Effector memory CD4-positive, alpha-beta T cell (primary cell): ENCODE measurements around the gene CDC42EP3.
A peak's percentile ranks its signal among the peaks of the same experiment; 100 is the strongest.

ENCODE experiments used
- DNase-seq, 3 donors: peaks; one replicate each; pipeline ENCODE4 v3.0.0-alpha.2; 2020
- H3K27ac ChIP-seq: 2 replicates; pipeline ENCODE4 v1.7.0; 2013; ENCODE audit warnings: mild to moderate bottlenecking, low read length, moderate library complexity; ENCODE audit not compliant: insufficient read depth, poor library complexity, severe bottlenecking
- H3K27me3 ChIP-seq: replicated peaks from 2 replicates; pipeline ENCODE4 v1.7.0; 2013; ENCODE audit warnings: mild to moderate bottlenecking, low read length; ENCODE audit not compliant: insufficient read depth, control insufficient read depth, poor library complexity, severe bottlenecking
- H3K36me3 ChIP-seq: 2 replicates; pipeline ENCODE4 v1.7.0; 2013; ENCODE audit warnings: mild to moderate bottlenecking, low read length, moderate library complexity; ENCODE audit not compliant: control insufficient read depth, insufficient read depth
- H3K4me1 ChIP-seq: 2 replicates; pipeline ENCODE4 v1.7.0; 2013; ENCODE audit warnings: low read length, mild to moderate bottlenecking; ENCODE audit not compliant: control insufficient read depth, insufficient read depth, poor library complexity, severe bottlenecking
- H3K4me3 ChIP-seq: 2 replicates; pipeline ENCODE4 v1.7.0; 2013; ENCODE audit warnings: low read length, low read depth, mild to moderate bottlenecking; ENCODE audit not compliant: insufficient read depth, poor library complexity, severe bottlenecking
- H3K9me3 ChIP-seq: 2 replicates; pipeline ENCODE4 v1.7.0; 2013; ENCODE audit warnings: mild to moderate bottlenecking, low read length, moderate library complexity; ENCODE audit not compliant: control insufficient read depth
- total RNA-seq, 3 donors: gene quantifications; one replicate each; lab custom pipeline; 2026; lab: John Stamatoyannopoulos, UW

The CDC42EP3 gene
- 80.7 to 114 (median 107) reads per million in 3 donors for total RNA-seq

GRCh38 chr2:37671009-37671815 is at the start of gene CDC42EP3:
Gene CDC42EP3, minus strand, starts transcription at chr2:37671642. Its CDS starts 25,055 bp downstream, at chr2:37646587.
- Histone ChIP-seq H3K27me3 (no peaks in the 10 kb centered on the region), H3K36me3 (no peaks in the 10 kb centered on the region), H3K9me3 (no peaks in the 10 kb centered on the region), H3K27ac (peak within 1 kb of the TSS; percentile 83), H3K4me1 (peaks cover 31% of the 10 kb centered on the region), H3K4me3 (peak within 1 kb of the TSS; percentile 90)
- DNase-seq: peak; percentile 59 to 66 (median 62)

- Histone ChIP-seq H3K4me3 (no peak overlapping the region), H3K9me3 (no peaks in the 10 kb centered on the region), H3K27me3 (no peaks in the 10 kb centered on the region), H3K36me3 (no peaks in the 10 kb centered on the region), H3K4me1 (no peaks in the 10 kb centered on the region), H3K27ac (no peak overlapping the region)
- DNase-seq: no peak
These were observed 49.7 kb upstream of the CDC42EP3 start for GRCh38 chr2:37721201-37721560.

- Histone ChIP-seq H3K36me3 (no peaks in the 10 kb centered on the region), H3K27me3 (no peaks in the 10 kb centered on the region), H3K9me3 (no peaks in the 10 kb centered on the region), H3K27ac (no peak overlapping the region), H3K4me1 (no peaks in the 10 kb centered on the region), H3K4me3 (no peak overlapping the region)
- no peak for DNase-seq
These were observed 49.2 kb upstream of the CDC42EP3 start for GRCh38 chr2:37720533-37721200.

GRCh38 chr2:37718515-37719161 is 47.2 kb upstream of the CDC42EP3 start:
- no peak for DNase-seq
- no peak overlapping the region for H3K27ac ChIP-seq
- no peaks in the 10 kb centered on the region for H3K36me3 ChIP-seq
- H3K27me3 ChIP-seq: no peaks in the 10 kb centered on the region
- no peaks in the 10 kb centered on the region for H3K9me3 ChIP-seq
- no peaks in the 10 kb centered on the region for H3K4me1 ChIP-seq
- H3K4me3 ChIP-seq: no peak overlapping the region

GRCh38 chr2:37713258-37713700 is 41.8 kb upstream of the CDC42EP3 start:
- no peak for DNase-seq
- no peaks in the 10 kb centered on the region for H3K27me3 ChIP-seq
- H3K9me3 ChIP-seq: no peaks in the 10 kb centered on the region
- H3K4me3 ChIP-seq: no peak overlapping the region
- H3K27ac ChIP-seq: no peak overlapping the region
- H3K4me1 ChIP-seq: peaks cover 12% of the 10 kb centered on the region
- H3K36me3 ChIP-seq: no peaks in the 10 kb centered on the region

- peaks cover 14% of the 10 kb centered on the region for H3K4me1 ChIP-seq
- H3K9me3 ChIP-seq: no peaks in the 10 kb centered on the region
- no peak for DNase-seq
- H3K36me3 ChIP-seq: no peaks in the 10 kb centered on the region
- no peak overlapping the region for H3K27ac ChIP-seq
- H3K4me3 ChIP-seq: no peak overlapping the region
- no peaks in the 10 kb centered on the region for H3K27me3 ChIP-seq
These were observed 40.4 kb upstream of the CDC42EP3 start for GRCh38 chr2:37711831-37712230.

- Histone ChIP-seq H3K36me3 (no peaks in the 10 kb centered on the region), H3K9me3 (no peaks in the 10 kb centered on the region), H3K4me3 (no peak overlapping the region), H3K27ac (no peak overlapping the region), H3K4me1 (peaks cover 16% of the 10 kb centered on the region), H3K27me3 (no peaks in the 10 kb centered on the region)
- DNase-seq: peak in 1 of 3 donors; percentile 12
These were observed 39.9 kb upstream of the CDC42EP3 start for GRCh38 chr2:37711308-37711731.

- Histone ChIP-seq H3K27me3 (no peaks in the 10 kb centered on the region), H3K36me3 (no peaks in the 10 kb centered on the region), H3K4me1 (peaks cover 16% of the 10 kb centered on the region), H3K4me3 (no peak overlapping the region), H3K27ac (no peak overlapping the region), H3K9me3 (no peaks in the 10 kb centered on the region)
- DNase-seq: no peak
These were observed 37.7 kb upstream of the CDC42EP3 start for GRCh38 chr2:37709111-37709510.

- peaks cover 16% of the 10 kb centered on the region for H3K4me1 ChIP-seq
- no peak for DNase-seq
- no peak overlapping the region for H3K4me3 ChIP-seq
- H3K27me3 ChIP-seq: no peaks in the 10 kb centered on the region
- H3K36me3 ChIP-seq: no peaks in the 10 kb centered on the region
- H3K27ac ChIP-seq: no peak overlapping the region
- no peaks in the 10 kb centered on the region for H3K9me3 ChIP-seq
These were observed 36.7 kb upstream of the CDC42EP3 start for GRCh38 chr2:37708146-37708545.

- Histone ChIP-seq H3K4me3 (no peak overlapping the region), H3K36me3 (no peaks in the 10 kb centered on the region), H3K9me3 (no peaks in the 10 kb centered on the region), H3K4me1 (peaks cover 16% of the 10 kb centered on the region), H3K27ac (no peak overlapping the region), H3K27me3 (no peaks in the 10 kb centered on the region)
- DNase-seq: no peak
These were observed 36.0 kb upstream of the CDC42EP3 start for GRCh38 chr2:37707393-37707792.
